HCT116 (cell line): Measurements from ENCODE around the gene SMIM44. TPM values are rescaled to one million over a fixed set of nuclear protein-coding genes. Genes with fewer than 3 reads are reported as not detected.

Experiments
- ATAC-seq: fragments of 200-7000 bp; cut with Tn5 transposase; 2 replicates; pipeline ENCODE4 v1.9.1; 2020; ENCODE audit warnings: mild to moderate bottlenecking, moderate library complexity
- BruUV-seq: library from RNA; stranded (reverse); fragments of 400-500 nt; replicated peaks from 2 replicates; lab custom pipeline; 2021; lab: Mats Ljungman, UMichigan
- CTCF ChIA-PET: fragments of 300-600 bp; sonication (Branson Sonifier 250); formaldehyde crosslinking; loops from one replicate; lab custom pipeline; 2021; ENCODE audit warnings: antibody characterized with exemption; lab: Charles Lee
- POLR2A ChIA-PET: fragments of 300-600, 350-600 bp; sonication (Branson Sonifier 250); formaldehyde crosslinking; loops from one replicate; lab custom pipeline; 2021; ENCODE audit warnings: antibody characterized with exemption; lab: Charles Lee
- RAD21 ChIA-PET, 2 experiments: fragments of 300-600 bp; sonication (Branson Sonifier 250); formaldehyde crosslinking; loops; one replicate each; lab custom pipeline; 2023; ENCODE audit warnings: low total read pairs in 2 of 2; ENCODE audit not compliant: uncharacterized antibody in 2 of 2, unreplicated experiment in 2 of 2, low non-redundant PET in 1 of 2; lab: Charles Lee
- DNase-seq: peaks from one replicate; pipeline ENCODE4 v3.0.0-alpha.2; 2010; ENCODE audit warnings: low read depth, low spot score
- H2AFZ ChIP-seq: fragments of 200-600 bp; shearing (Covaris generic), sonication (generic); 2 replicates; pipeline ENCODE4 v1.6.1; 2017; ENCODE audit warnings: low read depth, mixed run types, mixed read lengths, antibody characterized with exemption, low read length; ENCODE audit not compliant: poor library complexity, severe bottlenecking
- H3K27ac ChIP-seq: 2 replicates; pipeline ENCODE4 v1.5.1; 2012; ENCODE audit warnings: low read depth, low read length
- H3K27me3 ChIP-seq: fragments of 200-600 bp; sonication (generic); 2 replicates; pipeline ENCODE4 v1.6.1; 2016; ENCODE audit warnings: mixed run types, low read length, mixed read lengths; ENCODE audit not compliant: insufficient read depth
- H3K36me3 ChIP-seq, 2 experiments: fragments of 200-500 bp in 1 of 2; fragments of 200-600 bp in 1 of 2; sonication (Bioruptor generic) in 1 of 2; sonication (generic) in 1 of 2; 2 replicates each; pipeline versions ENCODE4 v1.5.1 to v1.6.1; 2014 to 2016; ENCODE audit warnings: low read length in 2 of 2, inconsistent platforms in 1 of 2, mixed read lengths in 1 of 2, mixed run types in 1 of 2; ENCODE audit not compliant: insufficient read depth in 2 of 2, control insufficient read depth in 1 of 2
- H3K4me1 ChIP-seq, 2 experiments: fragments of 200-600 bp in 1 of 2; sonication (generic) in 1 of 2; 2 replicates each; pipeline versions ENCODE4 v1.5.1 to v1.6.1; 2012 to 2017; ENCODE audit warnings: low read length in 2 of 2, inconsistent platforms in 1 of 2, mild to moderate bottlenecking in 1 of 2, mixed read lengths in 1 of 2, mixed run types in 1 of 2, moderate library complexity in 1 of 2; ENCODE audit not compliant: insufficient read depth in 2 of 2, control insufficient read depth in 1 of 2
- H3K4me2 ChIP-seq: fragments of 200-600 bp; sonication (generic); 2 replicates; pipeline ENCODE4 v1.6.1; 2017; ENCODE audit warnings: mixed run types, low read length, mixed read lengths
- H3K4me3 ChIP-seq, 2 experiments: fragments of 200-600 bp in 1 of 2; sonication (generic) in 1 of 2; replicated peaks in 1 of 2; 2 replicates each; pipeline ENCODE4 v1.5.1; 2011 to 2016; ENCODE audit warnings: low read length in 2 of 2, control low read depth in 1 of 2, low read depth in 1 of 2, mild to moderate bottlenecking in 1 of 2, mixed read lengths in 1 of 2, mixed run types in 1 of 2
- H3K79me2 ChIP-seq: fragments of 200-600 bp; sonication (generic); 2 replicates; pipeline ENCODE4 v1.6.1; 2017; ENCODE audit warnings: mild to moderate bottlenecking, mixed run types, low read length, moderate library complexity, mixed read lengths; ENCODE audit not compliant: insufficient read depth
- H3K9ac ChIP-seq: fragments of 200-600 bp; sonication (generic); 2 replicates; pipeline ENCODE4 v1.6.1; 2016; ENCODE audit warnings: low read length, mixed read lengths
- H3K9me2 ChIP-seq: fragments of 200-600 bp; sonication (generic), shearing (Covaris generic); 2 replicates; pipeline ENCODE4 v1.6.1; 2017; ENCODE audit warnings: mixed run types, mild to moderate bottlenecking, moderate library complexity; ENCODE audit not compliant: insufficient read depth
- H3K9me3 ChIP-seq, 2 experiments: fragments of 200-500 bp in 1 of 2; fragments of 200-600 bp in 1 of 2; sonication (Bioruptor generic) in 1 of 2; sonication (generic) in 1 of 2; 2 replicates each; pipeline ENCODE4 v1.6.1; 2014 to 2017; ENCODE audit warnings: low read length in 2 of 2, mixed read lengths in 2 of 2, inconsistent platforms in 1 of 2, low read depth in 1 of 2, mild to moderate bottlenecking in 1 of 2, mixed run types in 1 of 2, moderate library complexity in 1 of 2; ENCODE audit not compliant: control insufficient read depth in 1 of 2, insufficient read depth in 1 of 2
- H4K20me1 ChIP-seq: fragments of 200-600 bp; sonication (generic), shearing (Covaris generic); 2 replicates; pipeline ENCODE4 v1.6.1; 2017; ENCODE audit warnings: mixed run types, mild to moderate bottlenecking, moderate library complexity; ENCODE audit not compliant: insufficient read depth
- CEBPB ChIP-seq: IDR thresholded peaks from 2 replicates; pipeline ENCODE4 v1.6.1; 2012; ENCODE audit warnings: low read depth
- EGR1 ChIP-seq: IDR thresholded peaks from 2 replicates; pipeline ENCODE4 v1.6.1; 2012; ENCODE audit warnings: low read depth
- EZH2 ChIP-seq: fragments of 200-600 bp; sonication (generic); IDR thresholded peaks from 2 replicates; pipeline ENCODE4 v1.6.1; 2017; ENCODE audit warnings: antibody characterized with exemption, mixed run types
- EZH2phosphoT487 ChIP-seq: fragments of 200-600 bp; IDR thresholded peaks from 2 replicates; pipeline ENCODE4 v1.6.1; 2018; ENCODE audit warnings: antibody characterized with exemption, borderline replicate concordance
- FOSL1 ChIP-seq: IDR thresholded peaks from 2 replicates; pipeline ENCODE4 v1.6.1; 2012; ENCODE audit warnings: low read depth
- RAD21 ChIP-seq: IDR thresholded peaks from 2 replicates; pipeline ENCODE4 v1.6.1; 2012; ENCODE audit warnings: low read depth, mild to moderate bottlenecking
- SP1 ChIP-seq: IDR thresholded peaks from 2 replicates; pipeline ENCODE4 v1.6.1; 2012; ENCODE audit warnings: low read depth
- SRF ChIP-seq: IDR thresholded peaks from 2 replicates; pipeline ENCODE4 v1.6.1; 2012; ENCODE audit warnings: low read depth
- TCF7L2 ChIP-seq: IDR thresholded peaks from 2 replicates; pipeline ENCODE4 v1.7.0; 2011; ENCODE audit warnings: borderline replicate concordance, inconsistent platforms; ENCODE audit not compliant: insufficient read depth, insufficient read length; ENCODE audit errors: extremely low read depth
- intact Hi-C: fragments of 100-400 bp; cut with micrococcal nuclease; formaldehyde crosslinking; loops from 2 replicates; pipeline ENCODE4 v1.10.0; 2022
- total RNA-seq: library from RNA; stranded (reverse); gene quantifications from one replicate; pipeline ENCODE4 v1.2.1, GENCODE V29; 2021; ENCODE audit not compliant: unreplicated experiment
- TF ChIP-seq, protein P1 (sequence below): IDR thresholded peaks from 2 replicates; pipeline ENCODE4 v1.6.1; 2012
- TF ChIP-seq, protein P2 (sequence below): IDR thresholded peaks from 2 replicates; pipeline ENCODE4 v1.6.1; 2012; ENCODE audit warnings: low read depth
- TF ChIP-seq, protein P3 (sequence below), 3 experiments: fragments of 200-600 bp in 1 of 3; sonication (generic) in 1 of 3; IDR thresholded peaks in 2 of 3; conservative IDR thresholded peaks in 1 of 3; 2 replicates each; pipeline ENCODE4 v1.5.1; 2012 to 2017; ENCODE audit warnings: low read depth in 2 of 3, low read length in 2 of 3, antibody characterized with exemption in 1 of 3, borderline replicate concordance in 1 of 3, control low read depth in 1 of 3, mild to moderate bottlenecking in 1 of 3, mixed read lengths in 1 of 3, mixed run types in 1 of 3, moderate library complexity in 1 of 3; ENCODE audit not compliant: insufficient read depth in 1 of 3
- TF ChIP-seq, protein P4 (sequence below): IDR thresholded peaks from 2 replicates; pipeline ENCODE4 v1.6.1; 2012

The SMIM44 gene
- total RNA-seq, 1 experiment from 2014 or later: not detected

DNA sequence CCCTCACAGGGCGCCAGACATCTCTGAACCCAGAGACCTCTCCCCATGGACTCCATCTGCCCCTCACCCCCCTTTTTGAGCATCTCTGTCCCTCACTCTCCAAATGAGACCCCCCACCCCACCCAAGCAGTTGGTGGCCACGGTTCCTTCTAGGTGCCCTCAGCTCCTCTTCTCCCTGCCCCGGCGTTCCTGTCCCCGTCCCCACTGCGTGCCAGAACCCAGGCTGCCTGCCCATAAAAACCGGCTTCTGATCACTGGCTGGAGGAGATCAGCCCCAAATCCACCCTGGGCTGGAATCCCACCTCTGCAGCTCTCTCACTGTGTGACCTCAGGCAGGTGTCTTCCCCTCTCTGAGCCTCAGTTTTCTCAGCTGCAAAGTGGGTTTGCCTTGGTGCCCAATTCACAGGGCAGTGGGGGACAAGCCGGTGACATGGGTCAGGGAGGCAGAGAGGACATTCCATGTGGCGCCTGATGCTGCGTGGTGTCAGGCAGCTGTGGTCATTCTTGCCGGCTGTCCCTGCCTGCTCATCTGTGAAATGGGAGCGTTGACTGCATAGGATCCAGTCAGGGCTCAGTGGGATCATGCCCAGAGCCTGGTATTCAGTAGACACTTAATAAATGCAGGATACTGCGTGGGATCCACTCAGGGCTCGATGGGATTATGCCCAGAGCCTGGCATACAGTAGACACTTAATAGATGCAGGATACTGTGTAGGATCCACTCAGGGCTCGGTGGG is 28.4 kb downstream of the SMIM44 start:
- peaks cover 0 to 5% of the 10 kb centered on the region in 2 experiments; a peak in 1 of 4 replicates for H3K4me1 ChIP-seq
- no peak overlapping the region for H2AFZ ChIP-seq
- H3K4me2 ChIP-seq: no peak overlapping the region
- peaks cover 13 to 41% of the 10 kb centered on the region in 2 experiments for H3K36me3 ChIP-seq
- CTCF ChIA-PET: no interaction called here
- no peaks in the 10 kb centered on the region for H3K9me3 ChIP-seq
- ATAC-seq (no peak), DNase-seq (no peak)
- H3K9ac ChIP-seq: no peak overlapping the region
- BruUV-seq: no TSS peak
- peaks cover 3% of the 10 kb centered on the region; the same call in 1 of the 2 replicates for H4K20me1 ChIP-seq
- H3K27me3 ChIP-seq: no peaks in the 10 kb centered on the region
- no peaks in the 10 kb centered on the region for H3K9me2 ChIP-seq
- RAD21 ChIA-PET: no interaction called here
- POLR2A ChIA-PET: no interaction called here
- no peak overlapping the region for H3K4me3 ChIP-seq
- peaks cover 11% of the 10 kb centered on the region; the same call in 1 of the 2 replicates for H3K79me2 ChIP-seq
- TF ChIP-seq SP1 (no peak), FOSL1 (no peak), RAD21 (no peak), EZH2phosphoT487 (no peak), CEBPB (no peak), EZH2 (no peak), SRF (no peak), TCF7L2 (no peak), EGR1 (no peak)
- TF ChIP-seq, protein P1, sequence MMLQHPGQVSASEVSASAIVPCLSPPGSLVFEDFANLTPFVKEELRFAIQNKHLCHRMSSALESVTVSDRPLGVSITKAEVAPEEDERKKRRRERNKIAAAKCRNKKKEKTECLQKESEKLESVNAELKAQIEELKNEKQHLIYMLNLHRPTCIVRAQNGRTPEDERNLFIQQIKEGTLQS: no peak
- TF ChIP-seq, protein P2, sequence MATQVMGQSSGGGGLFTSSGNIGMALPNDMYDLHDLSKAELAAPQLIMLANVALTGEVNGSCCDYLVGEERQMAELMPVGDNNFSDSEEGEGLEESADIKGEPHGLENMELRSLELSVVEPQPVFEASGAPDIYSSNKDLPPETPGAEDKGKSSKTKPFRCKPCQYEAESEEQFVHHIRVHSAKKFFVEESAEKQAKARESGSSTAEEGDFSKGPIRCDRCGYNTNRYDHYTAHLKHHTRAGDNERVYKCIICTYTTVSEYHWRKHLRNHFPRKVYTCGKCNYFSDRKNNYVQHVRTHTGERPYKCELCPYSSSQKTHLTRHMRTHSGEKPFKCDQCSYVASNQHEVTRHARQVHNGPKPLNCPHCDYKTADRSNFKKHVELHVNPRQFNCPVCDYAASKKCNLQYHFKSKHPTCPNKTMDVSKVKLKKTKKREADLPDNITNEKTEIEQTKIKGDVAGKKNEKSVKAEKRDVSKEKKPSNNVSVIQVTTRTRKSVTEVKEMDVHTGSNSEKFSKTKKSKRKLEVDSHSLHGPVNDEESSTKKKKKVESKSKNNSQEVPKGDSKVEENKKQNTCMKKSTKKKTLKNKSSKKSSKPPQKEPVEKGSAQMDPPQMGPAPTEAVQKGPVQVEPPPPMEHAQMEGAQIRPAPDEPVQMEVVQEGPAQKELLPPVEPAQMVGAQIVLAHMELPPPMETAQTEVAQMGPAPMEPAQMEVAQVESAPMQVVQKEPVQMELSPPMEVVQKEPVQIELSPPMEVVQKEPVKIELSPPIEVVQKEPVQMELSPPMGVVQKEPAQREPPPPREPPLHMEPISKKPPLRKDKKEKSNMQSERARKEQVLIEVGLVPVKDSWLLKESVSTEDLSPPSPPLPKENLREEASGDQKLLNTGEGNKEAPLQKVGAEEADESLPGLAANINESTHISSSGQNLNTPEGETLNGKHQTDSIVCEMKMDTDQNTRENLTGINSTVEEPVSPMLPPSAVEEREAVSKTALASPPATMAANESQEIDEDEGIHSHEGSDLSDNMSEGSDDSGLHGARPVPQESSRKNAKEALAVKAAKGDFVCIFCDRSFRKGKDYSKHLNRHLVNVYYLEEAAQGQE: no peak
- TF ChIP-seq, protein P3, sequence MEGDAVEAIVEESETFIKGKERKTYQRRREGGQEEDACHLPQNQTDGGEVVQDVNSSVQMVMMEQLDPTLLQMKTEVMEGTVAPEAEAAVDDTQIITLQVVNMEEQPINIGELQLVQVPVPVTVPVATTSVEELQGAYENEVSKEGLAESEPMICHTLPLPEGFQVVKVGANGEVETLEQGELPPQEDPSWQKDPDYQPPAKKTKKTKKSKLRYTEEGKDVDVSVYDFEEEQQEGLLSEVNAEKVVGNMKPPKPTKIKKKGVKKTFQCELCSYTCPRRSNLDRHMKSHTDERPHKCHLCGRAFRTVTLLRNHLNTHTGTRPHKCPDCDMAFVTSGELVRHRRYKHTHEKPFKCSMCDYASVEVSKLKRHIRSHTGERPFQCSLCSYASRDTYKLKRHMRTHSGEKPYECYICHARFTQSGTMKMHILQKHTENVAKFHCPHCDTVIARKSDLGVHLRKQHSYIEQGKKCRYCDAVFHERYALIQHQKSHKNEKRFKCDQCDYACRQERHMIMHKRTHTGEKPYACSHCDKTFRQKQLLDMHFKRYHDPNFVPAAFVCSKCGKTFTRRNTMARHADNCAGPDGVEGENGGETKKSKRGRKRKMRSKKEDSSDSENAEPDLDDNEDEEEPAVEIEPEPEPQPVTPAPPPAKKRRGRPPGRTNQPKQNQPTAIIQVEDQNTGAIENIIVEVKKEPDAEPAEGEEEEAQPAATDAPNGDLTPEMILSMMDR (IDR thresholded peaks at IDR 0.05 in 2 of 3, conservative IDR thresholded peaks at IDR 0.05 in 1 of 3; ENCODE audit: borderline replicate concordance in 1 of 3, insufficient read depth in 1 of 3, low read depth in 2 of 3, low read length in 2 of 3): no peak
- TF ChIP-seq, protein P4, sequence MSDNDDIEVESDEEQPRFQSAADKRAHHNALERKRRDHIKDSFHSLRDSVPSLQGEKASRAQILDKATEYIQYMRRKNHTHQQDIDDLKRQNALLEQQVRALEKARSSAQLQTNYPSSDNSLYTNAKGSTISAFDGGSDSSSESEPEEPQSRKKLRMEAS: no peak
- H3K27ac ChIP-seq: no peak overlapping the region
- intact Hi-C loops: no loop called here
